Astrocyte (in vitro differentiated cells and primary cell): ENCODE results near the gene CNGA1. TPM values are rescaled to one million over a fixed set of nuclear protein-coding genes. Genes with fewer than 3 reads are reported as not detected.

Source experiments
- total RNA-seq: library from RNA; stranded (reverse); gene quantifications from 2 replicates; pipeline ENCODE4 v1.2.1, GENCODE V29; 2021

The CNGA1 gene
- total RNA-seq, 1 donor from 2014 or later = not detected

Other genes starting within 250 kb of the CNGA1 start
- gene CORIN, start 178.6 kb downstream of the CNGA1 start, total RNA-seq = 0.20 and 0.31 TPM in 2 replicates
- 11.7 and 13.0 TPM in 2 replicates for gene NFXL1, start 102.1 kb downstream of the CNGA1 start, total RNA-seq
- 3.8 and 4.9 TPM in 2 replicates for gene NIPAL1, start 91 bp upstream of the CNGA1 start, total RNA-seq
- 0.50 TPM in 1 of 2 replicates, not detected in the other for gene TXK, start 117.6 kb upstream of the CNGA1 start, total RNA-seq